SHP77 (cell line): ENCODE results near the gene PPIG.
"Not testable (repeated sequence)": the region's sequence is repeated elsewhere in the genome, so short reads cannot be mapped to it uniquely, and the experiment has no call there.

Experiments
- DNase-seq, 2 experiments: peaks; one replicate each; lab custom pipeline; 2025; lab: John Stamatoyannopoulos, UW

PPIG gene

DNA sequence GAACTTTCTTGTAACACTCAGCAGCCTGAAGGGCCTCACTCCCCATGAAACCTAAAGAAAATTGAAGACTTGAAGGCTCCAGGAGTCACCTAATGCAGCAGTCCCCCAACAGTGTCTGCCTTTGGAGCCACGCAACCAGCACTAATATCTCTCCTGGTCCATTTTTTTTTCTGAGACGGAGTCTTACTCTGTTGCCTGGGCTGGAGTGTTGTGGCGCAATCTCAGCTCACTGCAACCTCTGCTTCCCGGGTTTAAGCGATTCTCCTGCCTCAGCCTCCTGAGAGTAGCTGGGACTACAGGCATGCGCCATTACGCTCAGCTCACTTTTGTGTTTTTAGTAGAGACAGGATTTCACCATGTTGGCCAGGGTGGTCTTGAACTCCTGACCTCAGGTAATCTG is 12.4 kb downstream of the PPIG start:
- not testable (repeated sequence) for DNase-seq

DNA sequence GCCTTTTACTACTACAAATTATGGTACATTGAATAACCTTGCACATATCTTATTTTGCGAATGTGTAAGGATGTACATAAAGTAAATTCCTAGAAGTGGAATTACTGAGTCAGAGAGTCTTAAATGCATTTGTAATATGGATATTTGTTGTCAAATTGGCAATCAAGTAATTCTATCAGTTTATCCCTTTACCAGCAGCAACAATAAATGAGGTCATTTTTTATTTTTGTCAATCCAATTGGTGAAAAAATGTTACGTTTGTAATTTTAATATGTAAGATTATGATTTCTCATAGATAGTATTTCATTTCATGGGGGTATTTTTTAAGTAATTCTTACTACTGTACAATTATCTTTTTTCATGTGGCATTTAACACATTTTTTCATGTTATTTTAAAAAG is 14.8 kb downstream of the PPIG start:
- DNase-seq, result no peak

DNA sequence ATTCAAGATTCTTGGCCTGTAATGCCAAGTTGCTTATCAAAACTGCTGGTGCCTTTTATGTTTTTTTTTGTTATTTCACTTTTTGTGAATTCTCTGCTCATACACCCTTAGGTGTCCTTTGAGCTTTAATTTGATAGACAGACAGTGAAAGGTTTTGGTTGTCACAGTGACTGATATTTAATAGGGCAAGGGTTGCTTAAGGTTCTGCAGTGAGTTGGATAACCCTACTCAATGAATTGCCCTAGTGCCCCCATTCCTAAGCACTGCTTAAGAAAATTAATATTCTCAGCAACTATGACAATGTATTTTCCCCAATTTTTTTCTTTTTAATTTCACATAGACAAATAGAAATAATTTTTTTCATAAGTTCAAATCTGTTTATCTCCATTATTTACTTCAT is 15.4 kb downstream of the PPIG start:
- no peak for DNase-seq

DNA sequence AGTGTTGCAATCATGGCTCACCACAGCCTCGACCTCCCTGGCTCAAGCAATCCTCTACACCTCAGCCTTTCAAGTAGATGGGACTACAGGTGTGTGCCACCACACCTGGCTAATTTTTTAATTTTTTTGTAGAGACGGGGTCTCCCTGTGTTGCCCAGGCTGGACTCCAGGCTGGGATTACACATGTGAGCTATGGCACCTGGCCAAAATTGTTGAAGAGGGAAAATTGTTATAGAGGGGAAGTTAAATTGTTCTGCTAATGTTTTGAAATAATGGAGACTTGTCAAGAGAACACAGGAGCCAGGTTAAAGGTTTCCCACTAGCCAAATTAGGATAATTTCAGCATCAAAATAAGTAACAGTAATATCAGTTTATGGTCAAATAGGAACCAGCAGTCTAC is 25.1 kb downstream of the PPIG start:
- no peak for DNase-seq

DNA sequence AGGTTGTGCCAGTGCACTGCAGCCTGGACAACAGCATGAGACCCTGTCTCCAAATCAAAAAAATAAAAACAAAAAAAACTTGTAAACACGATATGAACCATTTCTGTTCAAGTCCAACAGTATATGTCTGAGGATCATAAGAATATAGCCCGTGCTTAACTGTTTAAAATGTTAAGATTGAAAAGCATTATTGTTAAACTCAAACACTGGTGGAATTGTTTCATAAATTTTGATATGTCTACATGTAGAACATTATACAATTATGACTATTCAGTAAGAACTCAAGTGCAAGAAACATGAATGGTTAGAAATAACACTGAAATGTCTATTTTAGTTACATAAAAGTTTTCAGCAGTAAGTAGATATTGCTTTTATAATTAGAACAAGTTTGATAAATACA is 29.7 kb downstream of the PPIG start:
- no peak for DNase-seq

DNA sequence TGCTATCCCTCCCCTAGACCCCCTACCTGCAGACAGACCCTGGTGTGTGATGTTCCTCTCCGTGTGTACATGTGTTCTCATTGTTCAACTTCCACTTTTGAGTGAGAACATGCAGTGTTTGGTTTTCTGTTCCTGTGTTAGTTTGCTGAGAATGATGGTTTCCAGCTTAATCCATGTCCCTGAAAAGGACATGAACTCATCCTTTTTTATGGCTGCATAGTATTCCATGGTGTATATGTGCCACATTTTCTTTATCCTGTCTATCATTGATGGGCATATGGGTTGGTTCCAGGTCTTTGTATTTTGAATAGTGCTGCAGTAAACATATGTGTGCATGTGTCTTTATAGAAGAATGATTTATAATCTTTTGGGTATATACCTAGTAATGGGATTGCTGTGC is 31.8 kb downstream of the PPIG start:
- not testable (repeated sequence) for DNase-seq

DNA sequence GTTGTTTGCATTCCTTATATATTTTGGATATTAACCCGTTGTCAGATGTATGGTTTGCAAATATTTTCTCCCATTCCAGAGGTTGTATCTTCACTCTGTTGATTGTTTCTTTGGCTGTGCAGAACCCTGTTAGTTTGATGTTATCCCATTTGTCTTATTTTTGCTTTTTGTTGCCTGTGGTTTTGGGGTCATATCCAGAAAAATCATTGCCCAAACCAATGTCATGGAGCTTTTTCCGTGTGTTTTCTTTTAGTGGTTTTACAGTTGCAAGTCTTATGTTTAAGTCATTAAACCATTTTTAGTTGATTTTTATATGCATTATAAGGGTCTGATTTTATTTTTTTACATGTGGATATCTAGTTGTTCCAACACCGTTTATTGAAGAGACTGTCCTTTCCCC is 35.8 kb downstream of the PPIG start:
- DNase-seq, result no peak

DNA sequence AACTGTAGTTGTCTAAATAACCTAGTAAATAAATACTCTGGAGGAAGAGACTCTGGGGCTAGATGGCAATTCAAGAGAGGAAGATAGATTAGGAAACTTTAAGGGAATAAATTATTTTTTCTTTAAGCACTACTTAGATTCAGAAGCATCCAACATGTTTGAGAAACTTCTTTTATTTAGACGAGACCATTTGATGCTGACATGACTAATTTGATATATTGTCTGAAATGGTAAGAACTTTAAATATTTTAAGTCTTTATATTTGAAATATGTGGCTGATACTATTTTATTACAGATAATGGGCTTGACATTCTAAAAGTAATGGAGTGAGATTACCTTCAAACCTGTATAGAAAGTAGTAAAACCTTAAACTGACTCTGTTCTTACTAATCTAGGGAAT is 36.4 kb downstream of the PPIG start:
- DNase-seq, result no peak

DNA sequence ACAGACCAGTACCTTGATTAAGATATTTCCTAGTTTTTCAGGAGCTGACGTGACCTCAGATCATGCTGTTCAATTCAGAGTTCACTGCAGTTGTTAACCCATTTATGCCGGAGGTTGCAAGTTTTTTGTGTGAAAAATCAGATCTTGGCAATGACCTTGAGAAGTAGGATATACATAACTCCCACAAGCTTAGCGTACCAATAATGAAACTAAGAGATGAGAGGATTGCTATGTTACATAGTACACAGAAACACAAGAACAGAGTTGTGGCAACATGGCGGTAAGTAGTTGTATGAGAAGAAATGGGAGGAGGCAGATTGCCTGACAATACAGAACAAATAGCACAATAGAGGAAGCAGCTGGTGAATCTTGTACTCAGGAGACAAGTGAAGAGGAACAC is 39.1 kb downstream of the PPIG start:
- no peak for DNase-seq

DNA sequence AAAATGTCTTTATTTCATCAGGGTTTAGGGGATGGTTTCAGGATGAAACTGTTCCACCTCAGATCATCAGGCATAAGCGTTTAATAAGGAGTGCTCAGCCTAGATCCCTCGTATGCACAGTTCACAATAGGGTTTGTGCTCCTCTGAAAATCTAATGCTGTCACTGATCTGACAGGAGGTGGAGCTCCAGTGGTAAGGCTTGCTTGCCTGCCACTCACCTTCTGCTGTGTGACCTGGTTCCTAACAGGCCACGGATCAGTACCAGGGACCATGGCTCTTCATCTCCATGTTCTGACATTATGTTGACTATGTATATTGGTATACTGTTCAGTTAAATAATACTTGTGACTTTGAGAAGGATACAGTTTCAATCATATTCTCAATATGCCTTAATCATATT is 41.6 kb downstream of the PPIG start:
- no peak for DNase-seq

DNA sequence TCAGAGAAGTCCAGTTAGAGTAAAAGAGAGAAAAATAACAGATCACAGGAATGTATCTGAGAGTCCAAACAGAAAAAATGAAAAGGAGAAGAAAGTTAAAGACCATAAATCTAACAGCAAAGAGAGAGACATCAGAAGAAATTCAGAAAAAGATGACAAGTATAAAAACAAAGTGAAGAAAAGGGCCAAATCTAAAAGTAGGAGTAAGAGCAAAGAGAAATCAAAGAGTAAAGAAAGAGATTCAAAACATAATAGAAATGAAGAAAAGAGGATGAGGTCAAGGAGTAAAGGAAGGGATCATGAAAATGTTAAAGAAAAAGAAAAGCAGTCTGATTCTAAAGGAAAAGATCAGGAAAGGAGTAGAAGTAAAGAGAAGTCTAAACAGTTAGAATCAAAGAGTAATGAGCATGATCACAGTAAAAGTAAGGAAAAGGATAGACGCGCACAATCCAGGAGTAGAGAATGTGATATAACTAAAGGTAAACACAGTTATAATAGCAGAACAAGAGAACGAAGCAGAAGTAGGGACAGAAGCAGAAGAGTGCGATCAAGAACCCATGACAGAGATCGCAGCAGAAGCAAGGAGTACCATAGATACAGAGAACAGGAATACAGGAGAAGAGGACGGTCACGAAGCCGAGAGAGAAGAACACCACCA is 52.4 kb downstream of the PPIG start:
- no peak for DNase-seq

DNA sequence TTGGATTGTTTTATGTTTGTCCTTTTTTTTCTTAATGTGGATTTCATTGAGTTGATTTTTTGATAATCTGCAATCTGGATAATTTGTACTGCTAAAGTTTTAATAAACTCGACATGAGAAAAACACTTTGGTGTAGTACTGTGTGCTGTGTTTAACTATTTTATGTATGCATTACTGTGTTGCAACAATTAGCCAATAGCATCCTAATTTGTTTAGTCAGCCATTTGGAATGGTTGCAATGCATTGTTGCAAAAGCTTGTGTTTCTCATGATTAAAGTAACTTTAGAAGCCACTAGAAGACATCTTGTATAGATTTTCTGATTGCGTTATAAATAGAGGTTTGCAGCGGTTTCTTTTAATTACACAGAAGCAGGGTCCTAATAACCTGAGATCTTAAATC is 53.5 kb downstream of the PPIG start:
- DNase-seq, result no peak

DNA sequence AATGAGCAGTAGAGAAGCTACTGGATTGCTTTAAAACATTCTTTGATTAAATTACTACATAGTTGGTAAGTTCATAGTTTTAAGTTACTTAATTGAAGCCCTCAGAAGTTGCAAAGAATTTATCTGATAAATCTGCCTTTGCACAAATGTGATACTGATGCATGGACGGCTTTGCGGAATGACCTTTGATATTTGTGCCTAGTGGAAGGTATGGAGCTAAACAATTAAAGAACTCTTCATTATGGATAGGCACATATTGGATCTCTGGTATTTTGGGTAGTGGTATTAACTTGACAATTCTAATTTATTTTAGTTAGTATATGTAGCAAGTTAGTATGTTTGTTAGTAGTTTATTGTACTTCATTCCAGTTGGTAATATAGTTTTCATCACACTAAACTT is 56.0 kb downstream of the PPIG start:
- no peak for DNase-seq

DNA sequence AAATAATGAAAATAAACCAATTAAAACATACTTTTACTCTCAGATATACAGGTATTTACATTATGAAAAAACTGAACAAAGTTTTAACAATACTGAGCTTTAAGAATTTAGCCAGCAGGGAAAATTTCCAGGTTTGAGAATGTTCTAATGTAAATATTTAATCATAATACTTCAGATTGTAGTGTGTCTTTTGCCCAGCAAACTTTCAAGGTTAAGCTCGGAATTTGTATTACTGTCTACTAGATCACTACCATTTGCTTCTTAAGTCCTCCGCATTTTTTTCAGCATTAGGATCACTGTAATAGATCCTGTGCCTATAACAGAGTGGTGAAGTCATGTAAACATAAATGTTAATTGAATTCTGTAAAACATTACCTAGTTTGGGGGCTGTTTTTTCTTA is 57.3 kb downstream of the PPIG start:
- no peak for DNase-seq

DNA sequence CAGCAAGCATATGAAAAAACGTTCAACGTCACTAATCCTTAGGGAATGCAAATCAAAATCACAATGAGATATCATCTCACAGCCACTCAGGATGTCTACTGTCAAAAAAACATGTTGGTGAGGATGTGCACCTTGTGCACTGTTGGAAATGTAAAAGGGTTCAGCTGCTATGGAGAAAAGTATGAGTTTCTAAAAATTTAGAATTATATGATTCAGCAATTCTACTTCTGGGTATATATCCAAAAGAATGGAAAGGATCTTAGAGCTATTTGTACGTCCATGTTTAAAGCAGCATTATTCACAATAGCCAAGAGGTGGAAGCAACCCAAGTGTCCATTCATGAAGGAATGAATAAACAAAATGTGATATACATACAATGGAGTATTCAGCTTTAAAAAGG is 60.0 kb downstream of the PPIG start:
- DNase-seq, result no peak

DNA sequence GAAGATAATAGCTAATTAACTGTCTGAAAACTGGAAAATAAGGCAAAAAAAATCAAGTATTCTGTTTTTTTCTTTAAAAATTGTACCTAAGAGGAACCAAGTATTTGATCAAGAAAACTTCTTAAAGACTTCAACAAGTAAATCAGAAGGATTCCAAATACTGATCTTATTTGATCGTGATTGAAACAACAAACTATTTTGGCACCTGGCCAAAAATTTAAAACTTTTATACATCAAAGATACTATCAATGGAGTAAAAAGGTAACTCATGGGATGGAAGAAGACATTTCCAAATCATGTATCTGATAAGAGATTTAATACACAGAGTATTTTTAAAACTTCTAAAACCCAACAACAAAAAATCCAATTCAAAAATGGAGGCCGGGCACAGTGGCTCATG is 63.3 kb downstream of the PPIG start:
- DNase-seq, result no peak

DNA sequence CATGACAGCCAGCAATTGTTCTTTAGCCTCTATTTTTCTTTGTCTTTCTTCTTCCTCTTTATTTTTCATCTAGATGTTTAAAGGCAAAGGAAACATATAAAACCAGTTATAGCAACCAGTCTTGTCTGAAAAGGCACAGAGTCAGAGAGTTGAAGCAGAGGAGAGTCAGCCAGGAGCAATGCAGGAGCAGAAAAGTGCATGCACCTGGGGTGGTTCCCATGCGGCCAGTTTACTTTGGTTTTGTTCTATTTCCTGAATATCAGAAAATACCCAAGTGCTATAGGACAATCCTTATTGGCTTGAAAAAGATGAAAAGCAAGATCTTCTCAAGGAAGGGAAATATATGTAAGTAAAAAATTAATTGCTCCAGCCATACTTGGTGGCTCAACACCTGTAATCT is 65.1 kb downstream of the PPIG start:
- no peak for DNase-seq

DNA sequence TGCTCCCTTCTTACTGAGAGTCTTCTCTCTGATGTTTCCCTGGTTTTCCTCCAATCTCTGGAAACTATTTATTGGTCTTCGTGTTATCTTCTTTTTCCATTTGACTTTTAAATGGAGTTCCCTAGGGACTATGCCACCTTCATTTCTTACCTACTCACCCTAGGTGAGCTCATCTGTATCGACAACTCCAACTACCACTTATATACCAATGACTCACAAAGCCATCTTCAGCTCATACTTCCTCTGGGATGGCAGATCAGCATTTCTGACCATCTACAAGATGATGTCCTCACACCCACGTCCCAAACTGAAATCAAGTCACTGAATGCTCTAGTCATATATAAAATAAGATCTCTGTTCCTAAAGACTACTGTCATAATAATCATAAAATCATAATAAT is 69.5 kb downstream of the PPIG start:
- no peak for DNase-seq

DNA sequence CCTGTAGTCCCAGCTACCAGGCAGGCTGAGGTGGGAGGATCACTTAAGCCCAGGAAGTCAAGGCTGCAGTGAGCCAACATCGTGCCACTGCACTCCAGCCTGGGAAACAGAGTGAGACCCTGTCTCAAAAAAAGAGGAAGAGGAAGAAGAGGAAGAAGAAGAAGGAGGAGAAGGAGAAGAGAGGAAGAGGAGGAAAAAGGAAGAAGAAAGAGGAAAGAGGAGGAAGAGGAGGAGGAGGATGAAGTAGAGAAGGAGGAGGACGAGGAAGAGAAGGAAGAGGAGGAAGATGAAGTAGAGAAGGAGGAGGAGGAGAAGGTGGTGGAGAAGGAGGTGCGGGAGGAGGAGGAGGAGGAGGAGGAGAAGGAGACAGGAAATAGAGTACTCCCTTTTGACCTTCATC is 72.0 kb downstream of the PPIG start:
- no peak for DNase-seq

DNA sequence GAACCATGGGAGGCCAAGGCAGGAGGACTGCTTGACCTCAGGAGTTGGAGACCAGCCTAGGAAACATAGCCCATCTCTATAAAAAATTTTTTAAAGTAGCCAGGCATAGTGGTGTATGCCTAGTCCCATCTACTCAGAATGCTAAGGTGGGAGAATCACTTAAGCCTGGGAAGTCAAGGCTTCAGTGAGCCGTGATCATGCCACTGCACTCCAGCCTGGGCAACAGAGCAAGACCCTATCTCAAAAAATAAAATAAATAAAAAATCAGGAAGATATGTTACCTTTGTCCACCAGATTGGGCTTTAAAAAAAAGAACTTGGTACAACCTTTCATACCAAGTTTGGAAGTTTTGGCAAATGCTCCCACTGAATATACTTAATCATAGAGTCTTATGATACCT is 74.7 kb downstream of the PPIG start:
- no peak for DNase-seq

DNA sequence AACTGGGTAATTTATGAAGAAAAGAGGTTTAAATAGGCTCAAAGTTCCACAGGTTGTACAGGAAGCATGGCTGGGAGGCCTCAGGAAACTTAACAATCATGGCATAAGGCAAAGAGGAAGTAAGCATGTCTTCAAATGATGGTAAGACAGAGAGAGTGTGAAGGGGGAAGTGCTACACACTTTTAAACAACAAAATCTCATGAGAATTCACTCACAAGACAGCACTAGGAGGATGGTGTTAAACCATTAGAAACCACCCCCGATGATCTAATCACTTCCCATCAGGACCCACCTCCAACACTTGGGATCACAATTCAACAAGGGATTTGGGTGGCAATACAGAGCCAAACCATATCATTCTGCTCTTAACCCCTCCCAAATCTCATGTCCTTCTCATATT is 75.2 kb downstream of the PPIG start:
- no peak for DNase-seq

DNA sequence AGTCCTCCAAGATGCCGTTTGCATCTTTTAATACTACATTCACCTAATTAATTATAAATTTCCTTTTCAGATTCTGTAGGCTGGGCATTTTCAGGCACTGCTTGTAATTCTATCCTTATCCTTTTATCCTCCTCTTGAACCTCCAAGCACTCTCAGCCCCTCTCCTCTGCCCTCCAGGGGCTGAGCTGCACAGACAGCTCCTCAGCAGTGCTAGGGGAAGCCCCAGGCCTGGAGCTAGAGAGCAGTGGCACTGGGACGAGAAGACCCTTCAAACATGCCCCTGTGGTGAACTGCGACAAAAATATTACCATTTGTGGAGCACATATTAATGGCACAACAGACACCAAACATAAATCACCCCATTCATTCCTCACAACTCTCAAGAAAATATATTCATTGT is 77.1 kb downstream of the PPIG start:
- no peak for DNase-seq

DNA sequence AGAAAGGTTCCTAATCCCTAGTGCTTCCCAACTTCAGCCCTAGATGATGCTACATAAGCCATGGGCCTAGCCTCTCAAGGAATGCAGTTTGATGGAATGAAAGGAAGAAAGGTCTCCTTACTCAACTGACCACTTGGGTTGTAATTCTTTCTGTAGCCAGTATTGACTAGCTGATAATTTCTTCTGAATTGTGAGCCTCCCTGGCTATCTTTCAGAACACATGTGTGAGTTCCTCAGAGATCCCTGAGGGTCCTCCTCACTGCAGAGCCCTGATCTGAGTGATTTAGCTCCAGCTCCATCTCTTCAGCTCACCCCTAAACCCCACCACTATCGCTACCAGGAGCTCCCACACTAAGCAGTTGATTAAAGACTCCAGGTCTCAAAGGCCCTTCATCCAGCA is 78.6 kb downstream of the PPIG start:
- no peak for DNase-seq

DNA sequence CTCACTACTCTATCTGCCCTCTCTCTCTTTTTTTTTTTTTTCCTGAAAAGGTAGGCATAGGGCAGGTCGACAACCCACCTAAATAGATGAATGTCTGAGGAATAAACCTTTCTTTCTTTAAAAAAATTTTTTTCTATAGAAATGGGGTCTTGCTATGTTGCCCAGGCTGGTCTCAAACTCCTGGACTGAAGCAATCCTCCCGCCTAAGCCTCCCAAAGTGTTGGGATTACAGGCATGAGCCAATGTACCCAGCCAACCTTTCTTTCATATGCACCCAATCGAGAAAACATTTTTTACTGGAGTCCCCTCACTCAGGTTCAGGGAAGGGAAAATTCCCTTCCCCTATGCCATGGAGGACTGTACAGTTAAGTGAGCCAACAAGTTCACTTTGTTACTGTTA is 79.1 kb downstream of the PPIG start:
- DNase-seq, result no peak

DNA sequence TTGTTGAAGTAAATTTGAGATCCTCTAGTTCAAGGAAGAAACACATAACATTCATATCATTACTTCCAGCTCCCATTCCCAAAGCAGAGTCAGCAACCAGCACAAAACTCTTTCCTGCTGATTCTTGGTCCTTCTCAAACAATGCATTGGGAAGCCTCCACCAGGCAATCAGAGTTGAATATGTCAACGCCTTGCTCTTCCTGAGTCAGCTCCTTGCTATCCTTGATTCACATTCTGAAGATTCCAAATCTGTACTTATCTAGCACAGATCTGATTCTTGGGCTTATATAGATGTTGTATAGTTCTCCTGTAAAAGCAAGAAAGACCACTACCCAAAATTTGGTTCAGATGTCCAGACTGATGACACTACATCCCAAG is 80.4 kb downstream of the PPIG start:
- no peak for DNase-seq
